Mesenchymal stem cell (in vitro differentiated cells and primary cell): ENCODE data around the gene TIMM22.
"Not testable (repeated sequence)": the region's sequence is repeated elsewhere in the genome, so short reads cannot be mapped to it uniquely, and the experiment has no call there.

Experiments
- DNase-seq: peaks from one replicate; pipeline ENCODE4 v3.0.0-alpha.2; 2013
- H2AFZ ChIP-seq: one replicate; pipeline ENCODE4 v1.6.1; 2013; ENCODE audit warnings: low read depth, mild to moderate bottlenecking, control low read depth, inconsistent platforms, low read length, moderate library complexity
- H2AK5ac ChIP-seq: 2 replicates; pipeline ENCODE4 v1.6.1; 2013; ENCODE audit warnings: low read length, moderate library complexity, mild to moderate bottlenecking, inconsistent platforms; ENCODE audit not compliant: severe bottlenecking
- H2BK120ac ChIP-seq: one replicate; pipeline ENCODE4 v1.6.1; 2013; ENCODE audit warnings: low read depth, mild to moderate bottlenecking, inconsistent platforms, low read length, moderate library complexity
- H2BK12ac ChIP-seq, 2 experiments: one replicate each; pipeline ENCODE4 v1.6.1; 2013; ENCODE audit warnings: inconsistent platforms in 2 of 2, low read length in 2 of 2, mild to moderate bottlenecking in 2 of 2, moderate library complexity in 2 of 2, control low read depth in 1 of 2
- H2BK15ac ChIP-seq: one replicate; pipeline ENCODE4 v1.6.1; 2013; ENCODE audit warnings: mild to moderate bottlenecking, low read depth, inconsistent platforms; ENCODE audit not compliant: poor library complexity, severe bottlenecking
- H2BK5ac ChIP-seq: 2 replicates; pipeline ENCODE4 v1.6.1; 2013; ENCODE audit warnings: low read depth, mild to moderate bottlenecking, low read length, control low read depth, inconsistent platforms; ENCODE audit not compliant: poor library complexity, severe bottlenecking
- H3K14ac ChIP-seq, 2 experiments: one replicate each; pipeline ENCODE4 v1.6.1; 2013; ENCODE audit warnings: inconsistent platforms in 2 of 2, low read length in 2 of 2, control low read depth in 1 of 2, mild to moderate bottlenecking in 1 of 2, moderate library complexity in 1 of 2
- H3K18ac ChIP-seq, 2 experiments: one replicate each; pipeline ENCODE4 v1.6.1; 2013; ENCODE audit warnings: inconsistent platforms in 2 of 2, low read length in 2 of 2, control low read depth in 1 of 2, low read depth in 1 of 2, mild to moderate bottlenecking in 1 of 2
- H3K23ac ChIP-seq, 2 experiments: one replicate each; pipeline ENCODE4 v1.6.1; 2013; ENCODE audit warnings: inconsistent platforms in 2 of 2, low read length in 2 of 2, mild to moderate bottlenecking in 2 of 2, moderate library complexity in 2 of 2, control low read depth in 1 of 2
- H3K27ac ChIP-seq: 2 replicates; pipeline ENCODE4 v1.5.1; 2013; ENCODE audit warnings: mild to moderate bottlenecking, moderate library complexity, low read length, control low read depth, inconsistent platforms; ENCODE audit not compliant: poor library complexity, severe bottlenecking
- H3K27me3 ChIP-seq, 2 experiments: 2 replicates each; pipeline versions ENCODE4 v1.6.1 to v1.7.0; 2013; ENCODE audit warnings: low read length in 2 of 2, mild to moderate bottlenecking in 2 of 2, moderate library complexity in 2 of 2, control low read depth in 1 of 2, inconsistent platforms in 1 of 2; ENCODE audit not compliant: control insufficient read depth in 1 of 2, insufficient read depth in 1 of 2
- H3K36me3 ChIP-seq, 2 experiments: 2 replicates each; pipeline versions ENCODE4 v1.6.1 to v1.7.0; 2013; ENCODE audit warnings: low read length in 2 of 2, control low read depth in 1 of 2, inconsistent platforms in 1 of 2, low read depth in 1 of 2, mild to moderate bottlenecking in 1 of 2; ENCODE audit not compliant: insufficient read depth in 2 of 2, control insufficient read depth in 1 of 2
- H3K4ac ChIP-seq, 2 experiments: one replicate each; pipeline ENCODE4 v1.6.1; 2013; ENCODE audit warnings: inconsistent platforms in 2 of 2, low read length in 2 of 2, mild to moderate bottlenecking in 2 of 2, moderate library complexity in 2 of 2, control low read depth in 1 of 2, low read depth in 1 of 2
- H3K4me1 ChIP-seq: 2 replicates; pipeline ENCODE4 v1.6.1; 2013; ENCODE audit warnings: low read depth, low read length, control low read depth; ENCODE audit not compliant: control insufficient read depth, insufficient read depth
- H3K4me2 ChIP-seq: 2 replicates; pipeline ENCODE4 v1.6.1; 2013; ENCODE audit warnings: low read length, mild to moderate bottlenecking, inconsistent platforms; ENCODE audit not compliant: poor library complexity, severe bottlenecking
- H3K4me3 ChIP-seq, 2 experiments: 2 replicates each; pipeline versions ENCODE4 v1.5.1 to v1.7.0; 2013; ENCODE audit warnings: low read length in 2 of 2, mild to moderate bottlenecking in 2 of 2, control low read depth in 1 of 2, low read depth in 1 of 2; ENCODE audit not compliant: insufficient read depth in 1 of 2
- H3K79me1 ChIP-seq: replicated peaks from 2 replicates; pipeline ENCODE4 v1.6.1; 2013; ENCODE audit warnings: mild to moderate bottlenecking, control low read depth, low read length, inconsistent platforms; ENCODE audit not compliant: poor library complexity, severe bottlenecking
- H3K9ac ChIP-seq: 2 replicates; pipeline ENCODE4 v1.7.0; 2013; ENCODE audit warnings: mild to moderate bottlenecking, low read length, moderate library complexity
- H3K9me3 ChIP-seq: 2 replicates; pipeline ENCODE4 v1.7.0; 2013; ENCODE audit warnings: mild to moderate bottlenecking, low read length; ENCODE audit not compliant: control insufficient read depth
- H4K8ac ChIP-seq: one replicate; pipeline ENCODE4 v1.6.1; 2013; ENCODE audit warnings: inconsistent platforms, mild to moderate bottlenecking, low read length, moderate library complexity
- H4K91ac ChIP-seq: one replicate; pipeline ENCODE4 v1.6.1; 2013; ENCODE audit warnings: mild to moderate bottlenecking, low read length, inconsistent platforms
- WGBS: methylation state at CpG from one replicate; pipeline ENCODE4 v1.1.7; 2013; ENCODE audit warnings: mixed read lengths; 5-methylcytosine and 5-hydroxymethylcytosine counted together

The TIMM22 gene

DNA sequence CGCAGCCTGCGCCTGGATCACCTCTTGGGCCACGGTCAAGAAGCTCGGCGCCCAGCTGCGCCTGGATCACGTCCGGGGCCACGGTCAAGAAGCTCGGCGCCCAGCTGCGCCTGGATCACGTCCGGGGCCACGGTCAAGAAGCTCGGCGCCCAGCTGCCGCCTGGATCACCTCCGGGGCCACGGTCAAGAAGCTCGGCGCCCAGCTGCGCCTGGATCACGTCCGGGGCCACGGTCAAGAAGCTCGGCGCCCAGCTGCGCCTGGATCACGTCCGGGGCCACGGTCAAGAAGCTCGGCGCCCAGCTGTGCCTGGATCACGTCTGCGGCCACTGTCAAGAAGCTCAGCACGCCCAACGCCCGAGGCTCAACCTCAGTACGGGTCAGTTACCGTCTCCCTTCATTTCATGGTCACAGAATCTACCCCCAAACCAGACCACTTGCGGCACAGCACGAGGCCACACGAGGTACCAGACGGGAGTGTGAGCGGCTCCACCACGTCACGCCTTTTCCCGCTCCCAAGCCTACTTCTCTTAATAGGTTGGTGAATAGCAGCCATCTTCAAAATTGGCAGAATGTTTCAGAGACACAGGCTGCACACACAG lies 51.7 kb downstream of the TIMM22 start:
- 97% methylated on average over 44 of the region's 49 CpGs for WGBS
- H2BK120ac ChIP-seq, result not testable (repeated sequence)

GRCh38 chr17:1049446-1050225 lies 52.7 kb downstream of the TIMM22 start:
- DNase-seq, result no peak
- H3K4me2 ChIP-seq, result no peak overlapping the region
- no peak overlapping the region for H2AFZ ChIP-seq
- no peak overlapping the region for H2BK12ac ChIP-seq
- no peak overlapping the region for H3K27ac ChIP-seq
- H3K9ac ChIP-seq, result no peak overlapping the region
- no peaks in the 10 kb centered on the region for H3K9me3 ChIP-seq
- H4K91ac ChIP-seq, result no peak overlapping the region
- no peak overlapping the region for H3K4me3 ChIP-seq
- H3K79me1 ChIP-seq, result peaks cover 18% of the 10 kb centered on the region
- H4K8ac ChIP-seq, result no peak overlapping the region
- H2BK5ac ChIP-seq, result no peak overlapping the region
- H3K4ac ChIP-seq, result no peak overlapping the region
- H2BK120ac ChIP-seq, result no peak overlapping the region
- 94% methylated on average over 28 of the region's 28 CpGs for WGBS
- no peak overlapping the region for H3K18ac ChIP-seq
- peaks cover 7% of the 10 kb centered on the region for H3K4me1 ChIP-seq
- H3K36me3 ChIP-seq, result peaks cover 54 to 78% of the 10 kb centered on the region in 2 experiments
- no peak overlapping the region for H3K23ac ChIP-seq
- H2BK15ac ChIP-seq, result no peak overlapping the region
- no peaks in the 10 kb centered on the region for H3K27me3 ChIP-seq
- H2AK5ac ChIP-seq, result no peak overlapping the region
- H3K14ac ChIP-seq, result no peak overlapping the region

More for the DNA sequence above, 51.7 kb downstream of the TIMM22 start:
- not testable (repeated sequence) for DNase-seq, H2BK5ac ChIP-seq, H3K27ac ChIP-seq, H3K27me3 ChIP-seq, H2BK15ac ChIP-seq, H3K4me1 ChIP-seq, H2BK12ac ChIP-seq, H3K9ac ChIP-seq, H3K18ac ChIP-seq, H3K4ac ChIP-seq, H2AFZ ChIP-seq, H3K9me3 ChIP-seq, H3K14ac ChIP-seq, H4K8ac ChIP-seq, H3K4me2 ChIP-seq, H3K23ac ChIP-seq, H2AK5ac ChIP-seq, H4K91ac ChIP-seq
- H3K36me3 ChIP-seq, result peaks cover 46 to 72% of the 10 kb centered on the region in 2 experiments
- H3K4me3 ChIP-seq, result peak overlapping the region in 1 of 2 experiments; percentile 15
- H3K79me1 ChIP-seq, result peaks cover 20% of the 10 kb centered on the region

GRCh38 chr17:1050246-1050995 lies 53.5 kb downstream of the TIMM22 start:
- Histone ChIP-seq H2BK120ac (no peak overlapping the region), H3K36me3 (peaks cover 58 to 83% of the 10 kb centered on the region in 2 experiments), H3K9me3 (no peaks in the 10 kb centered on the region), H3K14ac (no peak overlapping the region), H3K4me2 (no peak overlapping the region), H2AFZ (no peak overlapping the region), H3K23ac (no peak overlapping the region), H3K18ac (no peak overlapping the region), H3K4ac (no peak overlapping the region), H2BK12ac (no peak overlapping the region), H3K9ac (no peak overlapping the region), H3K4me1 (peaks cover 7% of the 10 kb centered on the region), H2BK5ac (no peak overlapping the region), H3K27me3 (no peaks in the 10 kb centered on the region), H2AK5ac (no peak overlapping the region), H4K8ac (no peak overlapping the region), H3K27ac (no peak overlapping the region), H4K91ac (no peak overlapping the region), H2BK15ac (no peak overlapping the region), H3K79me1 (peaks cover 20% of the 10 kb centered on the region), H3K4me3 (no peak overlapping the region)
- WGBS, result 94% methylated on average over 20 of the region's 22 CpGs
- DNase-seq, result no peak
